Heart left ventricle (tissue), 16 donors: ENCODE data around the gene DNER. TPM values are rescaled to one million over a fixed set of nuclear protein-coding genes. Genes with fewer than 3 reads are reported as not detected.

Experiments
- ATAC-seq, 4 donors: fragments of 200-7000 bp; cut with Tn5 transposase; one replicate each; pipeline ENCODE4 v1.9.1; 2020 to 2022; ENCODE audit warnings: moderate library complexity in 4 of 4, mild to moderate bottlenecking in 3 of 4, moderate number of reproducible peaks in 1 of 4
- DNase-seq, 5 donors: peaks; one replicate each; pipeline ENCODE4 v3.0.0-alpha.2; 2020
- H3K27ac ChIP-seq, 12 donors: fragments of 200-600 bp; sonication (generic) in 4 of 12; one replicate each; pipeline versions ENCODE4 v1.5.0 to v1.8.0; 2016 to 2022; ENCODE audit warnings: mild to moderate bottlenecking in 2 of 12
- H3K27me3 ChIP-seq, 9 donors: fragments of 200-600 bp; sonication (generic) in 2 of 9; one replicate each; pipeline versions ENCODE4 v1.5.1 to v1.8.0; 2016 to 2022; ENCODE audit warnings: mild to moderate bottlenecking in 3 of 9
- H3K36me3 ChIP-seq, 9 donors: fragments of 200-600 bp; sonication (generic) in 2 of 9; one replicate each; pipeline versions ENCODE4 v1.5.0 to v1.8.0; 2018 to 2022; ENCODE audit warnings: mild to moderate bottlenecking in 2 of 9
- H3K4me1 ChIP-seq, 12 donors: fragments of 200-600 bp; sonication (generic) in 4 of 12; one replicate each; pipeline versions ENCODE4 v1.5.0 to v1.8.0; 2016 to 2022; ENCODE audit warnings: mild to moderate bottlenecking in 3 of 12
- H3K4me3 ChIP-seq, 12 donors: fragments of 200-600 bp; sonication (generic) in 4 of 12; one replicate each; pipeline versions ENCODE4 v1.5.0 to v1.8.0; 2017 to 2022; ENCODE audit warnings: mild to moderate bottlenecking in 9 of 12, moderate library complexity in 4 of 12
- H3K9me3 ChIP-seq, 12 donors: fragments of 200-600 bp; sonication (generic) in 4 of 12; one replicate each; pipeline versions ENCODE4 v1.5.0 to v1.8.0; 2016 to 2022; ENCODE audit warnings: mild to moderate bottlenecking in 1 of 12
- POLR2A ChIP-seq, 2 donors: fragments of 450-650 bp; IDR thresholded peaks; one replicate each; pipeline ENCODE4 v1.6.1; 2017; ENCODE audit warnings: antibody characterized with exemption in 2 of 2, mild to moderate bottlenecking in 2 of 2, moderate library complexity in 2 of 2
- WGBS, 4 donors: extraction: QIAGEN DNeasy Blood & Tissue Kit in 2 of 4; methylation state at CpG; one replicate each; pipeline versions ENCODE4 v1.1.5 to v1.1.7; 2013 to 2018; 5-methylcytosine and 5-hydroxymethylcytosine counted together
- intact Hi-C, 10 donors: fragments of 100-400 bp; cut with DNase I; formaldehyde crosslinking; loops; one replicate each; pipeline versions ENCODE4 v1.11.1 to v1.14.2; 2022
- polyA plus RNA-seq, 2 donors: library from polyadenylated mRNA; stranded (reverse); fragments of 200-250 nt; gene quantifications; one replicate each; pipeline ENCODE4 v1.2.3, GENCODE V29; 2013
- total RNA-seq, 9 donors: library from RNA; depleted of rRNA in 2 of 9; stranded (reverse); fragments of >200 nt in 2 of 9; fragmentation: NEBNext Ultra II Directional in 3 of 9; extraction: Animal tissue kit (Norgen Biotek cat#: 25700) in 3 of 9; gene quantifications; one replicate each; pipeline versions ENCODE4 v1.1.0 to v1.2.4, GENCODE V29; 2016 to 2023
- TF ChIP-seq, protein P1 (sequence below), 12 donors: fragments of 200-600 bp; sonication (generic) in 4 of 12; IDR thresholded peaks; one replicate each; pipeline versions ENCODE4 v1.5.0 to v1.8.0; 2018 to 2022; ENCODE audit warnings: antibody characterized with exemption in 12 of 12, mild to moderate bottlenecking in 5 of 12
- donor health status: ischemic (EF 13 %, LVEDD 7.1; RV severe dilation, severe dysfunction).
- donor health status: healthy with polysubstance abuse.
- donor health status: DM: no; HTN: yes; CAD: no.
- donor health status: DM: no; HTN: no; CAD: no.
- donor health status: ischemic (EF 25% LVEDD 6.9; RV normal size, moderate dysfunction).
- donor health status: ischemic (EF 25% LVEDD 5.7; RV mildly dilated, moderate dysfunction).
- donor health status: healthy.
- donor health status: DM: yes; HTN: yes; CAD: no.
- donor health status: ischemic (EF 35%, LVEDD 5.7; RV mildly dilated, moderate dysfunction).
- donor health status: nonischemic (EF 11% LVEDD 7.7; RV severe dilation, severe dysfunction).
- donor health status: DM: yes; HTN: yes; CAD: no.
- donor health status: PGD.
- donor health status: ischemic (EF 29% LVEDD 5.4; RV normal size, mild dysfunction).
- donor health status: nonischemic (EF 23%, LVEDD 6.1; RV moderate dilation, normal function).

The DNER gene
- total and polyA plus RNA-seq, 11 donors, result 0.19 to 3.3 (median 0.82) TPM

DNA sequence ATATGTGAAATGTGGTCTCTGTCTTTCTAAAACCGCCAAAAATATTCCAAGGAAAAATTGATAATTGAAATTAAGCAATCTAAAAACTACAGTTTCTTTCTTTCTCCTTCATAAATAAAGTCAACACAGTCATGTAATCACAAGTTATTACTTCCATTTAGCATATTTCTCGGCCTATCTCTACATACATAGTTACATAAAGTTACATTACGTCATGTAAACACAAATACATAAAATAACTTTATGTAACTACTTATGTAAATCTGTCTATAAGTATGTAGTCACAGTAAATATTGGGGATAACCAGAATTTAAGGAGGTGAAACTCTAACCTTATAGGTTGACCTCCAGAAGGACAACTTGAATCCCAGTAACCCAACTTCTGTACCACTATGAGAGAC, 394.8 kb downstream of the DNER start:
- Histone ChIP-seq H3K36me3 (no peaks in the 10 kb centered on the region), H3K27ac (no peak overlapping the region), H3K4me3 (no peak overlapping the region), H3K4me1 (peaks cover 0 to 1% (median 0%) of the 10 kb centered on the region in 12 donors), H3K9me3 (peaks cover 0 to 5% (median 0%) of the 10 kb centered on the region in 12 donors), H3K27me3 (no peaks in the 10 kb centered on the region)
- TF ChIP-seq, protein P1, sequence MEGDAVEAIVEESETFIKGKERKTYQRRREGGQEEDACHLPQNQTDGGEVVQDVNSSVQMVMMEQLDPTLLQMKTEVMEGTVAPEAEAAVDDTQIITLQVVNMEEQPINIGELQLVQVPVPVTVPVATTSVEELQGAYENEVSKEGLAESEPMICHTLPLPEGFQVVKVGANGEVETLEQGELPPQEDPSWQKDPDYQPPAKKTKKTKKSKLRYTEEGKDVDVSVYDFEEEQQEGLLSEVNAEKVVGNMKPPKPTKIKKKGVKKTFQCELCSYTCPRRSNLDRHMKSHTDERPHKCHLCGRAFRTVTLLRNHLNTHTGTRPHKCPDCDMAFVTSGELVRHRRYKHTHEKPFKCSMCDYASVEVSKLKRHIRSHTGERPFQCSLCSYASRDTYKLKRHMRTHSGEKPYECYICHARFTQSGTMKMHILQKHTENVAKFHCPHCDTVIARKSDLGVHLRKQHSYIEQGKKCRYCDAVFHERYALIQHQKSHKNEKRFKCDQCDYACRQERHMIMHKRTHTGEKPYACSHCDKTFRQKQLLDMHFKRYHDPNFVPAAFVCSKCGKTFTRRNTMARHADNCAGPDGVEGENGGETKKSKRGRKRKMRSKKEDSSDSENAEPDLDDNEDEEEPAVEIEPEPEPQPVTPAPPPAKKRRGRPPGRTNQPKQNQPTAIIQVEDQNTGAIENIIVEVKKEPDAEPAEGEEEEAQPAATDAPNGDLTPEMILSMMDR (IDR thresholded peaks at IDR 0.05), result no peak
- TF ChIP-seq POLR2A (IDR thresholded peaks at IDR 0.05), result no peak
- intact Hi-C loops, result no loop called here
- DNase-seq (no peak), ATAC-seq (no peak)
- WGBS, 4 donors, result 86 to 92% (median 89%) methylated on average over 3 of the region's 3 CpGs

GRCh38 chr2:229314117-229314516, 400.2 kb downstream of the DNER start:
- TF ChIP-seq POLR2A (IDR thresholded peaks at IDR 0.05), result no peak
- TF ChIP-seq, protein P1 (IDR thresholded peaks at IDR 0.05), result no peak
- peak in 1 of 4 donors; percentile 30 for ATAC-seq

GRCh38 chr2:229313591-229313990, 400.8 kb downstream of the DNER start:
- H3K4me3 ChIP-seq, result no peak overlapping the region
- DNase-seq, result no peak
- peak overlapping the region in 11 of 12 donors; percentile 22 to 78 (median 52) for H3K27ac ChIP-seq
- peaks cover 0 to 37% (median 0%) of the 10 kb centered on the region in 12 donors for H3K4me1 ChIP-seq
- H3K36me3 ChIP-seq, result no peaks in the 10 kb centered on the region
- TF ChIP-seq, protein P1 (IDR thresholded peaks at IDR 0.05), result no peak
- no peak for TF ChIP-seq POLR2A (IDR thresholded peaks at IDR 0.05)
- H3K27me3 ChIP-seq, result no peaks in the 10 kb centered on the region
- H3K9me3 ChIP-seq, result peaks cover 0 to 6% (median 0%) of the 10 kb centered on the region in 12 donors
- peak; percentile 51 to 87 (median 75) for ATAC-seq
- 31 to 53% (median 38%) methylated on average over 3 of the region's 3 CpGs for WGBS, 4 donors
- intact Hi-C loops, result no loop called here

More at GRCh38 chr2:229314117-229314516, 400.2 kb downstream of the DNER start:
- Histone ChIP-seq H3K4me1 (peaks cover 0 to 37% (median 0%) of the 10 kb centered on the region in 12 donors), H3K27ac (peak overlapping the region in 9 of 12 donors; percentile 22 to 78 (median 49)), H3K9me3 (peaks cover 0 to 6% (median 0%) of the 10 kb centered on the region in 12 donors), H3K4me3 (no peak overlapping the region), H3K27me3 (no peaks in the 10 kb centered on the region), H3K36me3 (no peaks in the 10 kb centered on the region)
- no peak for DNase-seq
- intact Hi-C loops, result no loop called here
- 52 to 64% (median 53%) methylated on average over 5 of the region's 5 CpGs for WGBS, 4 donors

Other genes with a start within 250 kb of the DNER start
- gene TRIP12, start 207.5 kb upstream of the DNER start, total RNA-seq, result 100 to 1,000 TPM in 8 of 9 donors, 10 to 100 TPM in 1; 90.3 to 245 (median 208) TPM
- gene TRIP12, start 207.5 kb upstream of the DNER start, polyA plus RNA-seq, result 10 to 100 TPM; 16.1 to 82.3 TPM
- 1 to 10 TPM in 5 of 9 donors, under 1 TPM in 4; 0.69 to 1.9 (median 1.1) TPM for gene FBXO36, start 207.9 kb upstream of the DNER start, total RNA-seq
- gene FBXO36, start 207.9 kb upstream of the DNER start, polyA plus RNA-seq, result 1 to 10 TPM in 1 of 2 donors, under 1 TPM in 1; 0.23 to 1.7 TPM